Measurements from ENCODE around the gene ZNF814. TPM values are rescaled to one million over a fixed set of nuclear protein-coding genes. Genes with fewer than 3 reads are reported as not detected.

ZNF814 gene
- total and polyA plus RNA-seq, 2 experiments from 2014 or later = 80.4 to 86.9 TPM

GRCh38 chr19:57905258-57905657 lies 16.4 kb upstream of the ZNF814 start:
- H3K27ac Mint-ChIP-seq = no peak overlapping the region
- H3K79me2 ChIP-seq (replicated peaks; ENCODE audit: insufficient read depth) = 0 out of 2 replicates have a peak, but pooled peaks cover 5% of the 10 kb centered on the region
- peaks cover 6% of the 10 kb centered on the region; the same call in 2 of the 3 replicates for H3K4me1 Mint-ChIP-seq
- H3K36me3 Mint-ChIP-seq (ENCODE audit: low read depth) = peaks cover 20% of the 10 kb centered on the region
- ATAC-seq (no peak), DNase-seq (ENCODE audit: low spot score) (no peak)
- no peak overlapping the region for H3K4me2 ChIP-seq
- no peaks in the 10 kb centered on the region for H3K36me3 ChIP-seq (ENCODE audit: insufficient read depth)
- no peaks in the 10 kb centered on the region for H3K9me3 Mint-ChIP-seq
- no peaks in the 10 kb centered on the region for H3K9me2 ChIP-seq (ENCODE audit: insufficient read depth)
- 0 out of 2 replicates have a peak, but pooled peaks cover 2% of the 10 kb centered on the region for H3F3A ChIP-seq (replicated peaks; ENCODE audit: low read depth)
- TF ChIP-seq ZNF114 (CRISPR knock-in tag; IDR thresholded peaks at IDR 0.05) = no peak
- TF ChIP-seq NANOG (IDR thresholded peaks at IDR 0.05; ENCODE audit: borderline replicate concordance) = no peak
- TF ChIP-seq ZNF331 (CRISPR knock-in tag; IDR thresholded peaks at IDR 0.05; ENCODE audit: low read depth) = no peak
- no peak for TF ChIP-seq CTCF (conservative IDR thresholded peaks at IDR 0.05; ENCODE audit: low read depth in 2 of 2)
- no peak for TF ChIP-seq CREB1 (CRISPR knock-in tag; IDR thresholded peaks at IDR 0.05; ENCODE audit: low read depth)
- no peak for TF ChIP-seq ZNF462 (CRISPR knock-in tag; IDR thresholded peaks at IDR 0.05)
- TF ChIP-seq STAT1 (IDR thresholded peaks at IDR 0.05; ENCODE audit: unreplicated experiment) = no peak
- TF ChIP-seq EZH2phosphoT487 (IDR thresholded peaks at IDR 0.05; ENCODE audit: unreplicated experiment) = no peak
- no peak for TF ChIP-seq EZH2 (IDR thresholded peaks at IDR 0.05; ENCODE audit: low read depth, unreplicated experiment)
- TF ChIP-seq JUNB (IDR thresholded peaks at IDR 0.05; ENCODE audit: unreplicated experiment) = no peak
- TF ChIP-seq POLR2AphosphoS5 (IDR thresholded peaks at IDR 0.05; ENCODE audit: low read depth) = no peak
- no peak overlapping the region for H3K4me3 Mint-ChIP-seq
- H2AFZ ChIP-seq = no peak overlapping the region
- H3K4me1 ChIP-seq (ENCODE audit: insufficient read depth) = no peaks in the 10 kb centered on the region
- H3K27ac ChIP-seq (ENCODE audit: low read depth) = no peak overlapping the region
- no peak overlapping the region for H3K4me3 ChIP-seq
- peaks cover 1% of the 10 kb centered on the region for H3K27me3 Mint-ChIP-seq (ENCODE audit: insufficient read depth, low read depth, poor library complexity)
- H3K27me3 ChIP-seq (ENCODE audit: insufficient read depth) = no peaks in the 10 kb centered on the region
- H4K20me1 ChIP-seq (replicated peaks; ENCODE audit: insufficient read depth) = peaks cover 11% of the 10 kb centered on the region
